Ascending aorta (tissue), 2 donors: Measurements from ENCODE around the gene ATXN1. TPM values are rescaled to one million over a fixed set of nuclear protein-coding genes. Genes with fewer than 3 reads are reported as not detected.
A peak's percentile ranks its signal among the peaks of the same experiment; 100 is the strongest.

Experiments
- DNase-seq, 2 donors: peaks; one replicate each; pipeline ENCODE4 v3.0.0-alpha.2; 2019; ENCODE audit warnings: low spot score in 2 of 2
- H3K27ac ChIP-seq, 2 donors: fragments of 200-600 bp; sonication (generic); one replicate each; pipeline ENCODE4 v1.5.1; 2016 to 2017; ENCODE audit warnings: mild to moderate bottlenecking in 1 of 2
- H3K27me3 ChIP-seq: fragments of 200-600 bp; sonication (generic); one replicate; pipeline ENCODE4 v1.5.1; 2017
- H3K36me3 ChIP-seq, 2 donors: fragments of 200-600 bp; sonication (generic); one replicate each; pipeline ENCODE4 v1.5.1; 2016
- H3K4me1 ChIP-seq, 2 donors: fragments of 200-600 bp; sonication (generic); one replicate each; pipeline ENCODE4 v1.5.1; 2016 to 2017; ENCODE audit warnings: mild to moderate bottlenecking in 1 of 2
- H3K4me3 ChIP-seq, 2 donors: fragments of 200-600 bp; sonication (generic); one replicate each; pipeline ENCODE4 v1.5.1; 2016 to 2017; ENCODE audit warnings: mild to moderate bottlenecking in 1 of 2
- H3K9me3 ChIP-seq, 2 donors: fragments of 200-600 bp; sonication (generic); one replicate each; pipeline ENCODE4 v1.5.1; 2016
- CTCF ChIP-seq, 3 experiments: fragments of 200-600 bp in 2 of 3; fragments of 450-650 bp in 1 of 3; sonication (generic) in 2 of 3; IDR thresholded peaks; one replicate each; pipeline ENCODE4 v1.5.1; 2016 to 2019; ENCODE audit warnings: antibody characterized with exemption in 3 of 3, mild to moderate bottlenecking in 1 of 3, moderate library complexity in 1 of 3
- intact Hi-C: fragments of 100-400 bp; cut with DNase I; formaldehyde crosslinking; loops from one replicate; pipeline ENCODE4 v1.15.1; 2023
- total RNA-seq: library from RNA; depleted of rRNA; stranded (reverse); fragments of >200 nt; gene quantifications from one replicate; pipeline ENCODE4 v1.1.0, GENCODE V29; 2016

The ATXN1 gene
- total RNA-seq, 1 donor from 2014 or later: 68.3 TPM

DNA sequence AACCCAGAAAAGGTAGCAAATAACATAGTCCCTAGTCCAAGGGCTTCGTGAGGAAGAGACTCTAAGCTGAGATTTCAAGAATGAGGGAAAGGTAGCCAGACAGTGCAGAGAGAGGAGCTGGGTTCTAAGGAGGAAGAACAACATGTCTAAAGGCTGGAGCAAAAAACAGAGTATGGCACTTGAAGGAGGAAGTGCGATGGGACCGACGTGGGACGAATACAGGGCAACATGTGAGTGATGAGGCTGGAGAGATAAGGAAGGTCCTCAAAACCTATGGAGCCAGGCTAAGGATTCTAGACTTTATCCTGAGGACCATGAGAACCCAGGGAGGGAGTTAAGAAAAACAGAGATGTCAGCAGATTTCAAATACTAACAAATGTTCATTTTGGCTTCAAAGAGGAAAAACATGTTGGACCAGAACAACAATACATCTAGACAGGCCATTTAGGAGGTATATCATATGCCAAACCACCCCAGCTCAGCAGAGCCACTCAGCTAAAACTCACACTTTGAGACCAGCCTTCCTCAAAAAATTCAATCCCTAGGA lies 17.5 kb downstream of the ATXN1 start:
- intact Hi-C loops: no loop called here
- H3K4me3 ChIP-seq: no peak overlapping the region
- H3K27ac ChIP-seq: peak overlapping the region; percentile 9 to 35
- no peaks in the 10 kb centered on the region for H3K9me3 ChIP-seq
- H3K4me1 ChIP-seq: peaks cover 0 to 47% of the 10 kb centered on the region in 2 donors
- no peaks in the 10 kb centered on the region for H3K27me3 ChIP-seq
- no peak for TF ChIP-seq CTCF (IDR thresholded peaks at IDR 0.05)
- DNase-seq: no peak
- H3K36me3 ChIP-seq: no peaks in the 10 kb centered on the region

DNA sequence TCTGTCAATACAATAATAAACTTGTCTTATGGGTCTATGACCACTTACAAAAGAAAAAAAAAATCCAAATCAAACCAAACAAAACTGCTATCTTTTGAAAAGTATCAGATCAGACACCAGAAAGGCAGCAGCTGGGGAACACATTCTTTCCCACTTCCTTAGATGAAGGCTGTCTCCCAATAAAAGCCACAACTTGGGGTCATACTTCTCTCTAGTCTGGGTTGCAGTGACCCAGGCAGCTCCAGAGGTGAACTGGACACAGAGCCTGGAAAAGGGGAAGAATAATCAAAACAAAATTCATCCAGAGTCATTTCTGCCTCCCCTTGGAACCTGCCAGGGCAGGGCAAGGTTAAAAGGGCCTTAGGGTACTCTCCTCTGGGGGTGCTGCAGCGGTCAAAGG lies 19.1 kb downstream of the ATXN1 start:
- TF ChIP-seq CTCF (IDR thresholded peaks at IDR 0.05): no peak
- Histone ChIP-seq H3K27ac (peak overlapping the region; percentile 35 to 56), H3K9me3 (no peaks in the 10 kb centered on the region), H3K27me3 (no peaks in the 10 kb centered on the region), H3K36me3 (no peaks in the 10 kb centered on the region), H3K4me1 (peaks cover 0 to 52% of the 10 kb centered on the region in 2 donors), H3K4me3 (no peak overlapping the region)
- intact Hi-C loops: no loop called here
- no peak for DNase-seq

- TF ChIP-seq CTCF (IDR thresholded peaks at IDR 0.05): no peak
- H3K36me3 ChIP-seq: no peaks in the 10 kb centered on the region
- peak overlapping the region; percentile 35 to 56 for H3K27ac ChIP-seq
- peaks cover 0 to 57% of the 10 kb centered on the region in 2 donors for H3K4me1 ChIP-seq
- DNase-seq: no peak
- H3K9me3 ChIP-seq: no peaks in the 10 kb centered on the region
- intact Hi-C loops: no loop called here
- H3K27me3 ChIP-seq: no peaks in the 10 kb centered on the region
- no peak overlapping the region for H3K4me3 ChIP-seq
Observed at GRCh38 chr6:16741112-16742016, 19.9 kb downstream of the ATXN1 start.

DNA sequence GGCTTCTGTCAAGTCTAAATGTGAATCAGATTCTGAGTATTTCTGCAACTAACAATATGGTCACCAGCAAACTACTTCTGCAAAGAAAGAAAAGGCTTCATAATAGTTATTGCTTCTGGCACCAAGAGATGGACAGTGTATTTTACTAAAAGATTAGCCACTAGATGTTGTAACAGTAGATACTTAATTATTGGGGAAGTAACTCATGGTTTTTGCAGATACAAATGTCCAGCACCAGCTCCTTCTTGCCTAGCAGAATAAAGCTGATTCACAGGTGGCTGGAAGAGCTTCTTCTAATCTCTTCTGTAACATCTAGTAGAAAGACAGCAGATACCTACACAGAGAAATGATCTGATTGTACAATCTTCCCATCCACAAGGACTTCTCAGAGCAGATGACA lies 21.2 kb downstream of the ATXN1 start:
- no peaks in the 10 kb centered on the region for H3K9me3 ChIP-seq
- peak overlapping the region in 1 of 2 donors; percentile 56 for H3K27ac ChIP-seq
- no peak overlapping the region for H3K4me3 ChIP-seq
- peaks cover 0 to 58% of the 10 kb centered on the region in 2 donors for H3K4me1 ChIP-seq
- no peak for DNase-seq
- intact Hi-C loops: no loop called here
- no peaks in the 10 kb centered on the region for H3K36me3 ChIP-seq
- no peaks in the 10 kb centered on the region for H3K27me3 ChIP-seq
- no peak for TF ChIP-seq CTCF (IDR thresholded peaks at IDR 0.05)

GRCh38 chr6:16739329-16739801 lies 21.9 kb downstream of the ATXN1 start:
- peak overlapping the region; percentile 30 to 56 for H3K27ac ChIP-seq
- H3K4me3 ChIP-seq: no peak overlapping the region
- H3K9me3 ChIP-seq: no peaks in the 10 kb centered on the region
- H3K27me3 ChIP-seq: no peaks in the 10 kb centered on the region
- no peaks in the 10 kb centered on the region for H3K36me3 ChIP-seq
- intact Hi-C loops: no loop called here
- no peak for TF ChIP-seq CTCF (IDR thresholded peaks at IDR 0.05)
- no peak for DNase-seq
- H3K4me1 ChIP-seq: peaks cover 0 to 53% of the 10 kb centered on the region in 2 donors
